Heart left ventricle (tissue), 13 donors: ENCODE results near the gene SLC35A2.

Source experiments
- POLR2A ChIP-seq, 2 donors: fragments of 450-650 bp; IDR thresholded peaks; one replicate each; pipeline ENCODE4 v1.6.1; 2017; ENCODE audit warnings: antibody characterized with exemption in 2 of 2, mild to moderate bottlenecking in 2 of 2, moderate library complexity in 2 of 2
- TF ChIP-seq, protein P1 (sequence below), 12 donors: fragments of 200-600 bp; sonication (generic) in 4 of 12; IDR thresholded peaks; one replicate each; pipeline versions ENCODE4 v1.5.0 to v1.8.0; 2018 to 2022; ENCODE audit warnings: antibody characterized with exemption in 12 of 12, mild to moderate bottlenecking in 5 of 12
- donor health status: ischemic (EF 13 %, LVEDD 7.1; RV severe dilation, severe dysfunction).
- donor health status: DM: no; HTN: yes; CAD: no.
- donor health status: DM: no; HTN: no; CAD: no.
- donor health status: ischemic (EF 25% LVEDD 6.9; RV normal size, moderate dysfunction).
- donor health status: ischemic (EF 25% LVEDD 5.7; RV mildly dilated, moderate dysfunction).
- donor health status: ischemic (EF 35%, LVEDD 5.7; RV mildly dilated, moderate dysfunction).
- donor health status: nonischemic (EF 11% LVEDD 7.7; RV severe dilation, severe dysfunction).
- donor health status: DM: yes; HTN: yes; CAD: no.
- donor health status: PGD.
- donor health status: ischemic (EF 29% LVEDD 5.4; RV normal size, mild dysfunction).
- donor health status: nonischemic (EF 23%, LVEDD 6.1; RV moderate dilation, normal function).

- TF ChIP-seq, protein P1, sequence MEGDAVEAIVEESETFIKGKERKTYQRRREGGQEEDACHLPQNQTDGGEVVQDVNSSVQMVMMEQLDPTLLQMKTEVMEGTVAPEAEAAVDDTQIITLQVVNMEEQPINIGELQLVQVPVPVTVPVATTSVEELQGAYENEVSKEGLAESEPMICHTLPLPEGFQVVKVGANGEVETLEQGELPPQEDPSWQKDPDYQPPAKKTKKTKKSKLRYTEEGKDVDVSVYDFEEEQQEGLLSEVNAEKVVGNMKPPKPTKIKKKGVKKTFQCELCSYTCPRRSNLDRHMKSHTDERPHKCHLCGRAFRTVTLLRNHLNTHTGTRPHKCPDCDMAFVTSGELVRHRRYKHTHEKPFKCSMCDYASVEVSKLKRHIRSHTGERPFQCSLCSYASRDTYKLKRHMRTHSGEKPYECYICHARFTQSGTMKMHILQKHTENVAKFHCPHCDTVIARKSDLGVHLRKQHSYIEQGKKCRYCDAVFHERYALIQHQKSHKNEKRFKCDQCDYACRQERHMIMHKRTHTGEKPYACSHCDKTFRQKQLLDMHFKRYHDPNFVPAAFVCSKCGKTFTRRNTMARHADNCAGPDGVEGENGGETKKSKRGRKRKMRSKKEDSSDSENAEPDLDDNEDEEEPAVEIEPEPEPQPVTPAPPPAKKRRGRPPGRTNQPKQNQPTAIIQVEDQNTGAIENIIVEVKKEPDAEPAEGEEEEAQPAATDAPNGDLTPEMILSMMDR (IDR thresholded peaks at IDR 0.05) = no peak
- TF ChIP-seq POLR2A (IDR thresholded peaks at IDR 0.05) = no peak
Observed at GRCh38 chrX:48935301-48935670, 23.8 kb upstream of the SLC35A2 start.
